Stimulated activated CD4-positive, alpha-beta T cell treated with anti-CD3 and anti-CD28 coated beads, TNF-alpha, amount 100 ng/mL, for 24 hours (primary cell): ENCODE results near the gene CCDC137.

ENCODE experiments used
- DNase-seq, 3 experiments: peaks; one replicate each; pipeline ENCODE4 v3.0.0-alpha.2; 2020; ENCODE audit warnings: low read depth in 3 of 3

Gene CCDC137

GRCh38 chr17:81701288-81702071 lies 34.9 kb downstream of the CCDC137 start:
- DNase-seq = no peak

DNA sequence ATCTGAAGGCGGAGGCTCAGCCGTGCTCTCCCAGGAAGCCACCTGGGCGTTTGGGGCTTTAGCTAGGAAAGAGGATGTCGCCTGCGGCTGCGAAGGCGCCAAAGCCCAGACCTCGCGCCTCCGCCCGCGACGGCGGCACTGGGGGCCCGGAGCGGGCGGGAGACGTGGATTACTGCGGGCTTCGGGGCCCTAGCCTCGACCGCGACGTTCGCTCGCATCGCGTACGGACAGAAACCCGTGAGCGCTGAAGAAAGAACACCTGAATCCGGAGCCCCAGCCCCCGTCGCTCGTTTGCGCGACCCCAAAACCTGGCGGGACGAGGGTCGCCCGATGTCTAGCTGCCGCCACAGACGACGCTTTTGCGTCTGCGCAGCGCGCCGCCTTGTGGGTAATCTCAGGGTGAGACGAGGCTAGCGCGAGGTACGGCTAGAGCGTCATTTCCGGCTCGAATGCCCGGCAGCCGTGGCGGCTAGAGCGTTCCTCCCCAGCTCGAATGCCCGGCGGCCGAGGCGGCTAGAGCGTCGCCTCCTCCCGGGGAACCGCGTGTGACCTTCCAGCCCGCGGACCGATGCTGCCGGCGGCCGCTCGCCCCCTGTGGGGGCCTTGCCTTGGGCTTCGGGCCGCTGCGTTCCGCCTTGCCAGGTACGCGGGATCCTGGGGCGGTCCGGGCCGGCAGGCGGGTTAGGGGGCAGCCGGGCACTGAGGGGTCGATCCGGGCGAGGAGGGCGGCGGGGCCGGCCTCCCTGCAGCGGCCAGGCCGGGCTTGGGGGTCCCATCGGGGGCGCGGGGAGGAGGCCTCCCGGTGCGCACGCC lies 36.6 kb downstream of the CCDC137 start, which contains the start of gene MRPL12:
TSS of gene MRPL12 (plus strand) at position 434 of the 813 bp plus-strand sequence. CDS start at position 569, 135 bp downstream.
- DNase-seq = peak; percentile 84 to 88 (median 86)

DNA sequence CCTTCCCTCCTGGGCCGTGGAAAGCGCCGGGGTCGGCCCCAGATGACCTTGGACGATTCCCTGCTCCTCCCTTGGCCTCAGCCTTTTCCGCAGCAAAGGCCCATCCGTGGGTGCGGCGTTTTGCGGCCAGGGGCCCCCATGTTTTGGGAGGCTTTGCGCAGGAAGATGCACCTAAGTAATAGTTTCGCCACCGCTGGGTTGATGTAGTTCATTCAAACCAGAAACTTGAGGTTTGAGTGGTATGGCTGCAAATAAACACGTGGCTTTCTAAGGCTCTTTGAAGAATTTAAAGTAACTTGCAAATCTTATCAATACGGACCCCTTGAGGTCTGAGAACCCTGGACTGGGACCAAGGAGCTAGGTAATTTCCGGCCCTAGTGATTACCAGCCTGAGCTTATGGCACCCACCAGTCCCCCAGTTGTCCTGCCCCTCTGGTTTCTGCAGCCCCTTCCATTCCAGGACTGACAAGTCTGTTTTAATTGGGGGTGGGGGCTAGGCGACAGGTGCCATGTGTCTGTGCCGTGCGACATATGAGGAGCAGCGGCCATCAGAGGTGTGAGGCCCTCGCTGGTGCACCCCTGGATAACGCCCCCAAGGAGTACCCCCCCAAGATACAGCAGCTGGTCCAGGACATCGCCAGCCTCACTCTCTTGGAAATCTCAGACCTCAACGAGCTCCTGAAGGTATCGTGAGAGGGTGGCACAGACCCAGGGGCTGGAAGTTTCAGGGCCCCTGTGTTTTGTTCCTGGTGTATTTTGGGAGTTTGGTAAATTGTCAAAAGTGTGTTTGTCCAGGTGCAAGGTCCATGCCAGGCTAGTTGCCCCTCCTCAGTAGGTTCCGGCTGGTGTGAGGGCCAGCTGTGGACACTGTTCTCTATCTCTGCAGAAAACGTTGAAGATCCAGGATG lies 37.5 kb downstream of the CCDC137 start:
- DNase-seq = no peak

DNA sequence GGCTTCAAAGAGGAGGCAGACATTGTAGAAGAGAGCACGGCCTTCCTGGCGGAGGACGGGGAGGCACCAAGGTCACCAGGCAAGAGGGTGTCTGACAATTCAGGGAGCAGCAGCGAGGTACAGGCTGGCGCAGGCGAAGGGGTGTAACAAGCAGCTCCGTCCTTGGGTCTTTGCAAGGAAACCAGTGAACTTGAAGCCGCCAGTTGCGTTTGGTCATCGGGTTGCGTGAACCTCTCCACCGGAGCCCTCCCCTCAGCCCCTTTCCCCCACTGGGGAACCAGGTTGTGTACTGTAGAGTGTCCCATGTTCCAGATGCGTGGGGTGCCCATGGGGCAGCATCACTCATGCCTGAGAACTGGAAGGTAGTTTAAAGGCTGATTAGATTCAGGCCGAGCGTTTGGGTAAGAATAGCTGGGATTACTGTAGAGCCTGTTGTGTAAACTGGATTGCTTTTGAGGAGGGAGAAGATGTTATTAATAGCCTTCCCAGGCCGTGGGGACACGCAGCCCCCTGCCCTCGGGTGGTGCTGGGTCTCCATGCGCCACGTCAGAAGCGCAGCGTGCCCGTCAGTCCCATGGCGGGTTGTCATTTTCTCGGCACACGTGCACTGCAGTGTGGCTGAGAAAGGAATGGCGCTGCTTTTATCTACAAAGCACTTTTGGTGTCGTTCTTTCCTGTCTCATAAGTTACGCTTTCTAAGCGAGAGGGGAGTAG lies 39.1 kb downstream of the CCDC137 start:
- no peak for DNase-seq

- no peak for DNase-seq
These were observed 39.7 kb downstream of the CCDC137 start for GRCh38 chr17:81706232-81706611.

DNA sequence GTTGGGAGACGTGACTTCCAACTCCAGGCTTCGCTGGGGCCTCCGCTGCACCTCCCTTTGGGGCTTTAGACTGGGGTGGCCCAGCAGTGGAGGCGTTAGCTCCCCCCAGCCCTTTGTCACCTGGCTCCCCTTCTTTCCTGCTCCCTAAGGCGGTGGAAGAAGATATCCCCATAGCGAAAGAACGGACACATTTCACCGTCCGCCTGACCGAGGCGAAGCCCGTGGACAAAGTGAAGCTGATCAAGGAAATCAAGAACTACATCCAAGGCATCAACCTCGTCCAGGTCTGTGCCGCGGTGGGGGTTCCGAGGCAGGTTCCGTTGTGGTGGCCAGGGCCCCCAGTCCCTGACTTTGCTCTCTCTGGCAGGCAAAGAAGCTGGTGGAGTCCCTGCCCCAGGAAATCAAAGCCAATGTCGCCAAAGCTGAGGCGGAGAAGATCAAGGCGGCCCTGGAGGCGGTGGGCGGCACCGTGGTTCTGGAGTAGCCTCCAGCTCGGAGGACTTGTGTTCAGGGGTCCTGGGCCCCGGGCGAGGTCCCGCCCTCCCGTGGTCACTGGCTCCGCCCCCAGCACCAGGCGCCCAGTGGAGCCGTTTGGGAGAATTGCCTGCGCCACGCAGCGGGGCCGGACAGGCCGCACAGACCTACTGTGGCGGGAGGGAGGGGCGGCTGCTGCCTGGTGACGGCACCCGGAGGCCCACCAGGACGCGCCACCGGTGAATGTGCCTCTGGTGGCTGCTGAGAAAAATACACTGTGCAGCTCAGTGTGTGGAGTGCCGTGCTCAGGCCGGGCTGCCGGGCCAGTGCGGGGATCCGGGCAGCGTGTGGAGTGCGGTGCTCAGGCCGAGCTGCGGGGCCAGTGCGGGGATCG lies 40.5 kb downstream of the CCDC137 start:
- DNase-seq = no peak

DNA sequence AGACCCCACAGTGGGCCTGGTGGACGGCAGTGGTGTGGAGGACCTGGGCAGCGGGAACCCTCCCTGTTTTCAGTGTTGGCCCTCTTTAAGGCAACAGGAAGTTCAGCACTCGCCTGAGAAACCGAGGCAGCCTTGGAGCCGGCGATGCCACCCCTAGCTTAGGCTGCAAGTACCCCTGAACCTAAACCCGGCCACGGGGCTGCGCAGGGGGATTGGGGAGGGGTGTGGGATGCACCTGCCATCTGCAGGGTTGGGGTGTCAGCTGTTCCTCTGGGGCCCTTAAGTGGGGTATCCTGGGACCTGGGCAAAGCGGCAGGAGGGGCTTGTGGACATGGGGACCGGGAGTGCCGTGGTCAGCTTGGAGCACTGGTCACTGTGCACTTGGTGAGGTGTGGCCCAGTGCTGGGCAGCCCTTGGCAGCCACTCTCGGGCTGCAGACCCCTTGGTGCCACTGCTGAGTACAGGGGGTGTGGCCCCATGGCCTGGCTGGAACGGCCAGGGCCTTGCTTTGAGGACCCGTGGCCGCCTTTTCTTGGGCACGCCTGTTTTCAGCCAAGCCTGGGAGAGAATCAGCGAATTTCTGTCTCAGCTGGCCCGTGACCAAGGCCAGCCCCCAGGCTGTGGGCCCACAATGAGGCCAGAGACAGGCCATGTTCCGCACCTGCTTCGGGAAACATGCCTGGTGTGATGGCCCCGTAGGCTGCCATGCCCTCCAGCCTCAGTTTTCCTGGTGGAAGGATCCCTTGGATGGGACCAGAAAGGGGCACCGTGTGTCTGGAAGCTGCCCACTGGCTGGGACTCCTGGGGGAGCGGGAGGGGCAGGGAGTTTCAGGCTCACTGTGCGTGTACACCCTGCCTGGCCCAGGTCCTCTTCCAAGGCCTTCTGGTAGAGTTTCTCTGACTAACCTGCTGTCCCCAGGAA lies 41.4 kb downstream of the CCDC137 start:
- DNase-seq = no peak

GRCh38 chr17:81708739-81709185 lies 42.2 kb downstream of the CCDC137 start:
- no peak for DNase-seq

DNA sequence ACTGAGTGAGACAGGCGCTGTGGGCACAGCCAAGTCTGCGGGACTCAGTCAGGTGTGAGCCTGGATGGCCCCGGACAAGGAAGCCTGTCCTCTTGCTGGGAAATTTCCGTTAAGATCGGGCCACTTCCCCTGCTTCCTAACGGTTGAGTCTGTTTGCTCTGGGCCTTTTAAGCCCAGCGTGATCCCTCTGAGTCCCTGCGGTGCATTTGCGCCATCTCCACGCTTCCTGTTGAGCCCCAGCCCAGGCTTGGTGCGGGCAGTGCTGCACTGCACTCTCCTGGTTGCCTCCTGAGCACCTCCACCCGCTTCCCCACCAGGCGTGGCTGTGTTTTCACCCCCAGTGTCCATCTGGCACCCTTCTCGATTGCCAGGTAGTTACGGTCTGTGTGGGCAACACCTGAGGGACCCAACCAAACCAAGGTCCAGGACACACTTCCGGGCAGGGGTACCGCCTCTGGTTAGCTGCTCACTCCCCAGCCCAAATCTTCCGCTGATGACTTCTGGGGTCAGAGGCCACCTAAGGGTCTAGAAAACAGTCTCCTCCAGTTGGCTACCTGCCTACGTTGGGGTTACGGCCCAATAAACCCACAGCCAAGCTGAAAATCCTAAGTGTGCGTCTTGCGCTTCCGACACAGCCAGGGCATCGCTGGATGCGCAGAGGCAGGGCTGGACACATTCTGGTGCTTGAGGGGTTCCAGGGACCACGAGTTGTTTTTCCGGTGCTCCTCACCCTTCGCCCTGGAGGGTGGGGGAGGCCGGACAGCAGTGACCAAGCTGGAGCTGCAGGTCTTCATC lies 44.2 kb downstream of the CCDC137 start:
- DNase-seq = no peak

GRCh38 chr17:81711814-81712467 lies 45.4 kb downstream of the CCDC137 start, which contains the start of gene SLC25A10:
SLC25A10 (plus strand) TSS chr17:81712284; CDS start chr17:81712427, 143 bp downstream.
- peak; percentile 64 to 85 (median 76) for DNase-seq

DNA sequence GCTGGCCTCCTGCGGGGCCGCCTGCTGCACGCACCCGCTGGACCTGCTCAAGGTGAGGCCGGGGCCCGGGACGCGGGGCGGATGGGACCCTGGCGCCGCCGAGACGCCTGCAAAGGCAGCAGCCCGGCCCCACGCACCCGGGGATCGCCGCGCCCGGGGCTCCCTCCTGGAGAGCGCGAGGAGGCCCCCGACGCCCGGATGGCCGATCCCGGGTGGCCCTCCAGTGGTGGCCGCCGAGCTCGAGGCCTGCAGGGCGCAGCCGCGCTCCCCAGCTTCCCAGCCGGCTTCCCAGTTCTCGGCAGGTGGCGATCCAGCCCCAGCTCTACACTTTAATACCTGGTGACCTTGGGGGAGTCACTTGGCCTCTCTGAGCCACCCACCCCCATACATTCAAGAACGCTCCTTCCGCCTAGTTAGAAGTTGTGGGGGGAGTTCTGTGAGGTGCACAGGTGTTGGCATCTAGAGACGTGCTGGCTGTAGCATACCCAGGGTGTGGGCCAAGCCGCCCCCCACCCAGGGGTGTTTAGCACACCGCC lies 46.0 kb downstream of the CCDC137 start:
- DNase-seq = no peak

DNA sequence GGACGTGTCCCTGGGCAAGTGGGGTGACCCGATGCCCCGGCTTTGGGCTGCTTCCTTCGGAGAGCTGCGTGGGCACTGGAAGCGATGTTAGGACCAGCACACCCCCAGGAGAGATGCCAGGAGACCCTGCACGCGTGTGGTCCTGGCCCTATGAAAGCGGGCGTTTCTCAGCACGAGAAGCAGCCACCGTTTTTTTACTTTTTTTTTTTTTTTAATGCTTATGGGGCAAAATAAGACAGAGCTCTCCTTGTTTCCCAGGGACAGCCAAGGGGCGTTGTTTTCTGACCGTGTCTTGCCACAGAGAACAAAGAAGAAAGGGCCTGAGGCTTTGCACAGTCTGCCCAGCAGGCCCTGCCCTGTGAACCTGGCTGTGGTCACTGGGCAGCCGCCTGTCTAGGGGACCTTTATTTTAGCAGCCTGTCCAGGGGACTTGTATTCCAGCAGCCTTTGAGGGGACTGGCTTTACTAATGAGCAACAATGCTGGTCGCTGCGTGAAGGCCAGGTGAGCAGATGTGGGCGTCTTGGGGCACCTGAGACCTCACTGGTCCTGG lies 46.5 kb downstream of the CCDC137 start:
- DNase-seq = no peak

DNA sequence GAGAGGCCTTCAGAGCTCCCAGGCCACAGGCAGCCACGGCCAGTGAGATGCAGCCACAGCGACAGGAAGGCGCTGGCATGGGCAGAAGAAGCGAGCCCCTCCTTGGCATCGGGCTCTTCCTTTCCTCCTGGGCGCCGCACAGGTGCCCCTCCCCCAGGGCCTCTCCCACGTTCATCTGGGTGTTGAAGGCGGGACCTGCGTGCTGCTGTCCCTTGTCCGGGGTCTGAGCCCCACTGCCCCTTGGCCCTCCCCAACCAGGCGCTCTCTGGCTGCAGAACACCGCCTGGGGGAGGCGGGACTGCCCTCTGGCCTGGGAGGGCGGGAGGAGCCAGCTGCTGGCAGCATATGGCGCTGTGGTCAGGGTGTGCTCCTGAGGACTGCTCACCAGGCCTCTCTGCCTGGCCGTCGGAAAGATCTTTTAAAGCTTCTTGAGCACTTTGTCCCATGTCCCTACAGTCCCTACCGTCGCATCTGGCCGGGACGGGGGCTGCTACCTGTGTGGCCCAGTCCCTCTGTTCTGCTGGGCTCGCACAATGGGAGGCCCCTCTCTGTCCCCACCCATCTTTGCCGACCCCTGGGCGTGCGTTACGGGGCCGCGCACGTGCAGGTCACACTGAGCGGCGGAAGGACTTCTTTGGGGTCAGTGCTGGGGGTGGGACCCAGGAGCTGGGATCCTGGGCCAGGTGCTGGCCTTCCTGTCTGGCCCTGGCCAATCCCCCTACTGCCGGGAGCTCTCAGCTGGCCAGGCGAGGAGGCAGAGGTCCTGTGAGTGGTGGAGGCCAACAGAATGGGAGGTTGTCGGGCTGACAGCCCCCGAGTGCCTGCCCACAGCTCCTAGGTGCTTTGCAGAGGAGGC lies 47.2 kb downstream of the CCDC137 start:
- DNase-seq = no peak

DNA sequence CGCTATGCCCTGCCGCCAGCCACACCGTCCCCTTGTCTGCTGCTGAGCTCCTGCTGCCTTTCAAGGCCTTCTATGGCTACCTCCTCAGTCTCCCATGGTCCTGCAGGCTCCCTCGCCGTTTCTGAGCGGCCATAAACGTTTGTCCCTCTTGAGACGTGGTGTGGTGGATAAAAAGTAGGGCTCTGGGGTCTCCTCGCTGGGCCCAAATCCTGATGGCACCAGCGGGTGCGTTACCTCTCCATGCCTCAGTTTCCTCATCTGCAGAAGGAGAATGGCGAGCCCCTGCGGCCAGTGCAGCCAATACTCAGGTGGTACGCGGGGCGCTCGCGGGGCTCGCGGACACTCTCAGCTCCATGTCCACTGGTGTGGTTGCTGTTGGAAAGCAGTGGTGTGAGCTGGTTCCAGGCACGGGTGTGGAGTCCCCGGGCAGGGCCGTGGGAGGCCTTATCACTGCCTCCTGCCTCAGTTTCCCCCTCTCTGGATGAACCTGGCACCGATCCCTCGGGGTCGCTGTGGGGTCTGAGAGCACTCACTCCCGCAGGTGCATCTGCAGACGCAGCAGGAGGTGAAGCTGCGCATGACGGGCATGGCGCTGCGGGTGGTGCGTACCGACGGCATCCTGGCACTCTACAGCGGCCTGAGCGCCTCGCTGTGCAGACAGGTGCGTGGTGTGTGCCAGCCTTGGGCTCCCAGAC lies 48.0 kb downstream of the CCDC137 start:
- DNase-seq = no peak

DNA sequence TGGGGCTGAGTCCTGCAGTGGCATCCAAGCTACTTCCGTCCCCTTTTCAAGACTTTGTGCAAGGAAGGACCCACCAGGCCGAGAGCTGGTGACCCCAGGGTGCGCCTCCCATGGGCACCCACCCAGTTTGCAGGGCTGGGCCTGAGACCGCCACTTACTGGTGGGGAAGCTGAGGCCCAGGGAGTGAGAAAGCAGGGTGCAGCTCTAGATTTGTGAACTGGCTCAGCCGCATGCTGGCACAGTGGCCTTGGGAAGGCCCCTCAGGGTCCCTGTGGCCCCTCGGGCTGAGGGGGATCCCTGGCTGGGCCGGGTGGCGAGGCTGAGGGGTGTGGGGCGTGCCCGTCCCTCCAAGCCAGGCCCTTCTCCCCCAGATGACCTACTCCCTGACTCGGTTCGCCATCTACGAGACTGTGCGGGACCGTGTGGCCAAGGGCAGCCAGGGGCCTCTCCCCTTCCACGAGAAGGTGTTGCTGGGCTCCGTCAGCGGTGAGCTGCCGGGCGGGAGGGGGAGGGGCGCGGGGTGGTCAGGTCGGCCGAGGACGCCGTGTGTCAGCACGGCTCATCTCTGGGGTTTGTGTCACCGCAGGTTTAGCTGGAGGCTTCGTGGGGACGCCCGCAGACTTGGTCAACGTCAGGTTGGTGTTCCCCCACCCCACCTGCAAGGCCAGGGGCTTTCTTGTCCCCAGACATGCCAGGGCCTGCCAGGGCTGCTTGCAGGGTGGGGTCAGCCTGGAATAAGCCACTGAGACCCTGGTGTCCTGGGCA lies 48.8 kb downstream of the CCDC137 start:
- DNase-seq = no peak
